GM10248 (cell line): ENCODE results near the gene RIMBP3B.
"Not testable (repeated sequence)": the region's sequence is repeated elsewhere in the genome, so short reads cannot be mapped to it uniquely, and the experiment has no call there.

Experiments
- CTCF ChIA-PET: fragments of 300-600 bp; sonication (Branson Sonifier 250); formaldehyde crosslinking; extraction: SDS; loops from one replicate; lab custom pipeline; 2021; ENCODE audit warnings: antibody characterized with exemption; lab: Yijun Ruan, JAX
- POLR2A ChIA-PET: fragments of 350-650 bp; sonication (Branson Sonifier 250); formaldehyde crosslinking; extraction: SDS; loops from one replicate; lab custom pipeline; 2020; ENCODE audit warnings: antibody characterized with exemption; lab: Yijun Ruan, JAX
- DNase-seq: peaks from one replicate; pipeline ENCODE4 v3.0.0; 2012; ENCODE audit errors: extremely low spot score

Gene RIMBP3B, protein sequence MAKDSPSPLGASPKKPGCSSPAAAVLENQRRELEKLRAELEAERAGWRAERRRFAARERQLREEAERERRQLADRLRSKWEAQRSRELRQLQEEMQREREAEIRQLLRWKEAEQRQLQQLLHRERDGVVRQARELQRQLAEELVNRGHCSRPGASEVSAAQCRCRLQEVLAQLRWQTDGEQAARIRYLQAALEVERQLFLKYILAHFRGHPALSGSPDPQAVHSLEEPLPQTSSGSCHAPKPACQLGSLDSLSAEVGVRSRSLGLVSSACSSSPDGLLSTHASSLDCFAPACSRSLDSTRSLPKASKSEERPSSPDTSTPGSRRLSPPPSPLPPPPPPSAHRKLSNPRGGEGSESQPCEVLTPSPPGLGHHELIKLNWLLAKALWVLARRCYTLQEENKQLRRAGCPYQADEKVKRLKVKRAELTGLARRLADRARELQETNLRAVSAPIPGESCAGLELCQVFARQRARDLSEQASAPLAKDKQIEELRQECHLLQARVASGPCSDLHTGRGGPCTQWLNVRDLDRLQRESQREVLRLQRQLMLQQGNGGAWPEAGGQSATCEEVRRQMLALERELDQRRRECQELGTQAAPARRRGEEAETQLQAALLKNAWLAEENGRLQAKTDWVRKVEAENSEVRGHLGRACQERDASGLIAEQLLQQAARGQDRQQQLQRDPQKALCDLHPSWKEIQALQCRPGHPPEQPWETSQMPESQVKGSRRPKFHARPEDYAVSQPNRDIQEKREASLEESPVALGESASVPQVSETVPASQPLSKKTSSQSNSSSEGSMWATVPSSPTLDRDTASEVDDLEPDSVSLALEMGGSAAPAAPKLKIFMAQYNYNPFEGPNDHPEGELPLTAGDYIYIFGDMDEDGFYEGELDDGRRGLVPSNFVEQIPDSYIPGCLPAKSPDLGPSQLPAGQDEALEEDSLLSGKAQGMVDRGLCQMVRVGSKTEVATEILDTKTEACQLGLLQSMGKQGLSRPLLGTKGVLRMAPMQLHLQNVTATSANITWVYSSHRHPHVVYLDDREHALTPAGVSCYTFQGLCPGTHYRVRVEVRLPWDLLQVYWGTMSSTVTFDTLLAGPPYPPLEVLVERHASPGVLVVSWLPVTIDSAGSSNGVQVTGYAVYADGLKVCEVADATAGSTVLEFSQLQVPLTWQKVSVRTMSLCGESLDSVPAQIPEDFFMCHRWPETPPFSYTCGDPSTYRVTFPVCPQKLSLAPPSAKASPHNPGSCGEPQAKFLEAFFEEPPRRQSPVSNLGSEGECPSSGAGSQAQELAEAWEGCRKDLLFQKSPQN (N-terminal part only)

GRCh38 chr22:21383701-21384467 lies at the start of gene RIMBP3B:
RIMBP3B (plus strand) TSS chr22:21383751; CDS start chr22:21383859, 108 bp downstream.
- DNase-seq, CTCF ChIA-PET, POLR2A ChIA-PET: not testable (repeated sequence)

GRCh38 chr22:21357527-21357926 lies 26.0 kb upstream of the RIMBP3B start:
- CTCF ChIA-PET, DNase-seq: not testable (repeated sequence)

GRCh38 chr22:21360525-21360924 lies 23.0 kb upstream of the RIMBP3B start:
- POLR2A ChIA-PET, DNase-seq, CTCF ChIA-PET: not testable (repeated sequence)

More at GRCh38 chr22:21357527-21357926, 26.0 kb upstream of the RIMBP3B start:
- POLR2A ChIA-PET = not testable (repeated sequence)

- CTCF ChIA-PET, DNase-seq, POLR2A ChIA-PET: not testable (repeated sequence)
Measured at GRCh38 chr22:21362473-21362872, 21.1 kb upstream of the RIMBP3B start.

DNA sequence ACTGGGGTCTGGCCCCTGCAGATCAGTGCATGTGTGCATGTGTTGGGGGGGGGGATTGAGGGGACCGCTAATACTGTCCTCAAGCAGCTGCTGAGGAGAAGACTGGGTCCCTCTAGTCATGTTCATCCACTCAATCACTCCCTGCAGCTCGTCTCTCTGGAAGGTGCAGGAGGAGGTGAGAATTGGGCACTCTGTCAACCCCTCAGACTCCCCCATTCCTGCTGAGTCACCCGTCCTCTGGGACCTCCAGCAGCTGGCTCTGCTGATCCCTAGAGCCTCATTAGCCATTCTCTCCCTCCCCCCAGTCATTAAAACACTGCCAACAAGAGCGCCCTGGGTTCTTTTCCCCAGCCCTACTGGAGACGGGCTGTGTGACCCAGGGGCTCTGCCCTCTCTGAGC lies 20.5 kb upstream of the RIMBP3B start:
- DNase-seq, CTCF ChIA-PET, POLR2A ChIA-PET: not testable (repeated sequence)

- POLR2A ChIA-PET, CTCF ChIA-PET: not testable (repeated sequence)
Measured at GRCh38 chr22:21363803-21364202, 19.7 kb upstream of the RIMBP3B start.

GRCh38 chr22:21364362-21364761 lies 19.2 kb upstream of the RIMBP3B start:
- POLR2A ChIA-PET, CTCF ChIA-PET, DNase-seq: not testable (repeated sequence)

More at GRCh38 chr22:21363803-21364202, 19.7 kb upstream of the RIMBP3B start:
- not testable (repeated sequence) for DNase-seq

GRCh38 chr22:21365337-21365736 lies 18.2 kb upstream of the RIMBP3B start:
- POLR2A ChIA-PET = not testable (repeated sequence)

GRCh38 chr22:21368603-21369310 lies 14.8 kb upstream of the RIMBP3B start:
- CTCF ChIA-PET, POLR2A ChIA-PET, DNase-seq: not testable (repeated sequence)

More at GRCh38 chr22:21365337-21365736, 18.2 kb upstream of the RIMBP3B start:
- CTCF ChIA-PET, DNase-seq: not testable (repeated sequence)

DNA sequence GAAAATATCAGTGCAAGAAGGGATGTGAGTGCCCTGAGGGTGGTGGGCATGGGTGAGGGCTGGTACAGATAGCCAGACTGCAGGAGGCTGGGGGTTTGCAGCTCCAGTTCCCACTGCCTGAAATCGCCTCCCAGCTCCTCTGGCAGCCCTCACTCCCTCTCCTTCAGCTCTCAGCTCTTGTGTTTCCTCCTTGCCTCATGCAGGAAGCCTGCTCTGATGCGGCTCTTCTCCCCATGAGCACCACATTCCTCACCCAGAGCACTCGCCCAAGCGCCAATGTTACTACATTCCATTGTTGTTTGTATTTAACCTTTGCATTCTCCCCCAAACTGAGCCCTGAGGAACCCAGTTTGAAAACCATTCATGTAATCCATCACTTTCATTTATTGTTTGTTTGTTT lies 7.7 kb upstream of the RIMBP3B start:
- DNase-seq, POLR2A ChIA-PET, CTCF ChIA-PET: not testable (repeated sequence)

DNA sequence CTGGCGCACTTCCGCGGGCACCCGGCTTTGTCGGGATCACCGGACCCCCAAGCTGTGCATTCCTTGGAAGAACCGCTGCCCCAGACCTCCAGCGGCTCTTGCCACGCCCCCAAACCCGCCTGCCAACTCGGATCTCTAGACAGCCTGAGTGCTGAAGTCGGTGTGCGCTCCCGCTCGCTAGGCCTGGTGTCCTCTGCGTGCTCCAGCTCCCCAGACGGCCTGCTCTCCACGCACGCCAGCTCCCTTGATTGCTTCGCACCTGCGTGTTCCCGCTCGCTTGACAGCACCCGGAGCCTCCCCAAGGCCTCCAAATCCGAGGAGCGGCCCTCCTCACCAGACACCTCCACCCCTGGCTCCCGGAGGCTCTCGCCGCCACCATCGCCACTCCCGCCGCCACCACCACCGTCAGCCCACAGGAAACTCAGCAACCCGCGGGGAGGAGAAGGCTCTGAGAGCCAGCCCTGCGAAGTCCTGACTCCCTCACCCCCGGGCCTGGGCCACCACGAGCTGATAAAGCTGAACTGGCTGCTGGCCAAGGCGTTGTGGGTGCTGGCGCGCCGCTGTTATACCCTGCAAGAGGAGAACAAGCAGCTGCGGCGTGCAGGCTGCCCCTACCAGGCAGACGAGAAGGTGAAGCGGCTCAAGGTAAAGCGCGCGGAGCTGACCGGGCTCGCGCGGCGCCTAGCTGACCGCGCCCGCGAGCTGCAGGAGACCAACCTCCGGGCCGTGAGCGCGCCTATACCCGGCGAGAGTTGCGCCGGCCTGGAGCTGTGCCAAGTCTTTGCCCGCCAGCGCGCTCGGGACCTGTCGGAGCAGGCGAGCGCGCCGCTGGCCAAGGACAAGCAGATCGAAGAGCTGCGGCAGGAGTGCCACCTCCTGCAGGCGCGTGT lies 1.2 kb downstream of the RIMBP3B start:
- CTCF ChIA-PET, DNase-seq, POLR2A ChIA-PET: not testable (repeated sequence)

DNA sequence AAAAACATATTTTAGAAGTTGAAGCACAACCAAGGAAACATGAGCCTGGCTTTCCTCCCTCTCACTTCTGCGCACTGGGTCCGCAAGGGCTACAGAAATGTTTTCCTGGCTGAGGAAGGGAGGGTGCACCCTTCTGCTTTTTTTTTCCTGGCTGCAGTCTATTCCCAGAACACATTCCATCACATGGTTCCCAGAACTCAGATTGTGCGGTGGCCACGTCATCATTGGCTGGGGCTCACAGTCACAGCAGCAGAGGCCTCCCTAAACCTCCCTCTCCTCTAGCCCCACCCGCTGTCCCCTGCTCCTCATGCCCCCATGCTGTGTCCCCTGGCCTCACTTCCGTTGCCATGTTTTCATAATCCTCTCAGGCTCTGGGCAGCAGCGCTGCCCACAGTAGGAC lies 5.9 kb downstream of the RIMBP3B start:
- DNase-seq, POLR2A ChIA-PET, CTCF ChIA-PET: not testable (repeated sequence)

DNA sequence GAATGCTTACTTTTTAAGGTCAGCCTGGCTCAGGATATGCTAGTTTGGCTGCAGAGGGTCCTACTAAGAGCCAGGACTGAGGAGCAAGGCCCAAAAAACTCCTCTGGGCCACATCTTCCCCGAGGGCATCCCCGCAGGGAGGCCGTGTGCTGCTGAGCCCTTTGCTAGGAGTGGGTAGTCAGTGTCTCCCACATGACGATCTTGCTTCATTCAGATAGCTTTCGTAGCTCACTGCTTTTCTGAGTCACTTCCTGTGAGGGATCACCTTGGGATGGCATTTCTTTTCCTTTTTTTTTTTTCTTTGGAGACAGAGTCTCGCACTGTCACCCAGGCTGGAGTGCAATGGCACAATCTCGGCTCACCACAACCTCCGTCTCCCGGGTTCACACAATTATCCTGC lies 6.5 kb downstream of the RIMBP3B start:
- CTCF ChIA-PET, DNase-seq, POLR2A ChIA-PET: not testable (repeated sequence)

DNA sequence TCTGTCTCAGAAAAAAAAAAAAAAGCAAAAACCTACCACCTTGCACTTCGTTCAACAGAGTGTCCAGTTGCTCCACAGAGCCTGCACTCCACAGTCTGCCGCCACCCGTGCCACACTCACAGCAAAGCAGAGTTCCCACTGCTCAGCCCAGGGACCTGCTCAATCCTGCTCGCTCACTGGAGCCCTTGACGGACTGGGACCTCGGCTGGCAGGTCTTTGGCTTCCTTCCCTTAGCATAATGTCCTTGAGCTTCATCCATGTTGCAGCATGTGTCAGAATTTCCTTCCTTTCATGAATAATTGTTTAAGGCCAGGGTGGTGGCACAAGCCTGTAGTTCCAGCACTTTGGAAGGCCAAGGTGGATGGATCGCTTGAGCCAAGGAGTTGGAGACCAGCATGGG lies 11.1 kb downstream of the RIMBP3B start:
- POLR2A ChIA-PET, CTCF ChIA-PET, DNase-seq: not testable (repeated sequence)

DNA sequence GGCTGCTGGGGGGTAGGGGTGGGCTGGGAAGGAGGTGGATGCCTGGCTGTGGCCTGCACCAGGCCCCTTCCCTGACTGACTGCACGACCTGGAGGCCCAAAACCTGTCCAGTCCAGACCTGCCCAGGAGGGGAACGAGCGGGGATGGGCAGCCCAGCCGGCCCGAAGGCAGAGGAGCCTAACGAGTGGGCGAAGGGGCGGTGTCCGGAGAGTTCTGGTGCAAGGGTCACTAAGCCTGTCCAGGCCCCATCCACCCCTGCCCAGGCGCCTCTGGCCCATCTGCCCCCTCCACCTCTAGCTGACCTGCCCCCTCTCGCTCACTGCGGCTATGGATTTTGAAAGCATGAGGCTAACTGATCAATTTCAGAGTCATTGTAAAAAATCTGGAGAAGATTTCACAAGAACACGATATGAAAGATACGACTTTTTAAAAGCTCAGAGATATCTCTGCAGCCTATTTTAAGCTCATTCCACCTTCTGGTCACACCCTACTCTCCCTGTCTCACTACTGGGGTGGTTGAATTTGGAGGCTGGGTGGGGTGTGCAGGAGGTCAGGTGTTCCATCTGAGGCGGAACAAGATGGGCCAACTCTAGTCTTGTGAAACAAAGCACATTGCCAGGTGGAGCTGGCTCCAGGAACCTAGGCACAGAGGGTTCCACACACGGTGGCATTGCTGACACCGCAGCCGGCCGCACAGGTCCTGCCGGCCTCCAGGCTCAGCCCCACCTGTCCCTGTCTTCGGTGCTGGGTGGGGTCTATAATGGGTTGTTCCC lies 17.8 kb downstream of the RIMBP3B start:
- DNase-seq, CTCF ChIA-PET, POLR2A ChIA-PET: not testable (repeated sequence)
